GM12864 (cell line): ENCODE measurements around the gene SLC34A1.

ENCODE experiments used
- DNase-seq: peaks from one replicate; pipeline ENCODE4 v3.0.0-alpha.2; 2011; ENCODE audit warnings: low read depth
- H3K4me3 ChIP-seq: 2 replicates; pipeline ENCODE4 v1.5.1; 2011; ENCODE audit warnings: mild to moderate bottlenecking, low read depth, low read length, control low read depth
- CTCF ChIP-seq: IDR thresholded peaks from 2 replicates; pipeline ENCODE4 v1.5.1; 2011; ENCODE audit warnings: low read depth, mild to moderate bottlenecking, moderate library complexity, low read length, control low read depth, inconsistent platforms; ENCODE audit errors: missing control alignments

The SLC34A1 gene

GRCh38 chr5:177402271-177403043 is 18.2 kb downstream of the SLC34A1 start:
- DNase-seq, result no peak
- peak; percentile 55 for TF ChIP-seq CTCF
- peak overlapping the region; percentile 64 for H3K4me3 ChIP-seq

GRCh38 chr5:177403102-177403791 is 19.0 kb downstream of the SLC34A1 start:
- peak overlapping the region; percentile 64 for H3K4me3 ChIP-seq
- TF ChIP-seq CTCF, result peak; percentile 12
- no peak for DNase-seq

GRCh38 chr5:177403792-177404640 is 19.8 kb downstream of the SLC34A1 start:
- DNase-seq, result no peak

GRCh38 chr5:177404641-177405179 is 20.5 kb downstream of the SLC34A1 start:
- DNase-seq, result no peak
- H3K4me3 ChIP-seq, result peak overlapping the region; percentile 64
- TF ChIP-seq CTCF, result no peak

More at GRCh38 chr5:177403792-177404640, 19.8 kb downstream of the SLC34A1 start:
- H3K4me3 ChIP-seq, result peak overlapping the region; percentile 64
- TF ChIP-seq CTCF, result peak; percentile 89

GRCh38 chr5:177405312-177405711 is 21.1 kb downstream of the SLC34A1 start:
- no peak for TF ChIP-seq CTCF
- no peak for DNase-seq
- H3K4me3 ChIP-seq, result no peak overlapping the region

- TF ChIP-seq CTCF, result no peak
- H3K4me3 ChIP-seq, result no peak overlapping the region
- no peak for DNase-seq
Observed at GRCh38 chr5:177405805-177406204, 21.6 kb downstream of the SLC34A1 start.
